Measurements from ENCODE around the gene FBXO27. TPM values are rescaled to one million over a fixed set of nuclear protein-coding genes. Genes with fewer than 3 reads are reported as not detected.

The FBXO27 gene
- total RNA-seq, 1 experiment from 2014 or later: 18.9 TPM

DNA sequence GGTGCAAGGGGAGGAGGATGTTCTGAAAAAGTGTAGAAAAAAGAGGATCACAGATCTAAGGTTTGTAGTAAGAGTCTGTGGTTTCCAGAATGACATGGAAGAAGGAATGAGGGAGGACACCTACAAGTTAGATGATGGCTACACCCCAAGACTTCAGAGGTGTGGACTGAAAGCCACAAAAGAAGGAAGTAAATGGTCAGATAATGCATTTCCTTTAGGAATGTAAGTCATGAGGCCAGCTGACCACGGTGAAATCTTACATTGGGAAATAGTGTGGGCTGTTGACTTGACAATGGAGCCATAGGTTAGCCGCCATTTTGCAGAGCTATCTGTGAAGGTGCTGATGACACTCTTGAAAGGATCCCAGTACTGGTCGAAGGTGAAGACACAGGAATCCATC, 25.3 kb upstream of the FBXO27 start (continued):
- TF ChIP-seq E2F4 (CRISPR knock-in tag; IDR thresholded peaks at IDR 0.05; ENCODE audit: borderline replicate concordance, low read depth): no peak
- TF ChIP-seq ELF4 (CRISPR knock-in tag; IDR thresholded peaks at IDR 0.05; ENCODE audit: low read depth): no peak
- no peak for TF ChIP-seq FOXP4 (CRISPR knock-in tag; IDR thresholded peaks at IDR 0.05)

- TF ChIP-seq FOXJ3 (CRISPR knock-in tag; IDR thresholded peaks at IDR 0.05; ENCODE audit: borderline replicate concordance) (no peak), ZBTB21 (CRISPR knock-in tag; IDR thresholded peaks at IDR 0.05; ENCODE audit: borderline replicate concordance) (no peak), MYBL2 (CRISPR knock-in tag; IDR thresholded peaks at IDR 0.05) (no peak), ZNF138 (CRISPR knock-in tag; conservative IDR thresholded peaks at IDR 0.05) (no peak), NR3C1 (CRISPR knock-in tag; conservative IDR thresholded peaks at IDR 0.05; ENCODE audit: low read depth) (no peak), HMGA2 (CRISPR knock-in tag; IDR thresholded peaks at IDR 0.05) (no peak), EMX1 (CRISPR knock-in tag; IDR thresholded peaks at IDR 0.05) (no peak), IRF1 (CRISPR knock-in tag; IDR thresholded peaks at IDR 0.05) (no peak), ZNF423 (CRISPR knock-in tag; IDR thresholded peaks at IDR 0.05) (no peak), ZNF219 (CRISPR knock-in tag; IDR thresholded peaks at IDR 0.05; ENCODE audit: borderline replicate concordance) (no peak), E2F4 (CRISPR knock-in tag; IDR thresholded peaks at IDR 0.05; ENCODE audit: borderline replicate concordance, low read depth) (no peak)
- TF ChIP-seq, protein P1, sequence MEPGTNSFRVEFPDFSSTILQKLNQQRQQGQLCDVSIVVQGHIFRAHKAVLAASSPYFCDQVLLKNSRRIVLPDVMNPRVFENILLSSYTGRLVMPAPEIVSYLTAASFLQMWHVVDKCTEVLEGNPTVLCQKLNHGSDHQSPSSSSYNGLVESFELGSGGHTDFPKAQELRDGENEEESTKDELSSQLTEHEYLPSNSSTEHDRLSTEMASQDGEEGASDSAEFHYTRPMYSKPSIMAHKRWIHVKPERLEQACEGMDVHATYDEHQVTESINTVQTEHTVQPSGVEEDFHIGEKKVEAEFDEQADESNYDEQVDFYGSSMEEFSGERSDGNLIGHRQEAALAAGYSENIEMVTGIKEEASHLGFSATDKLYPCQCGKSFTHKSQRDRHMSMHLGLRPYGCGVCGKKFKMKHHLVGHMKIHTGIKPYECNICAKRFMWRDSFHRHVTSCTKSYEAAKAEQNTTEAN (CRISPR knock-in tag; IDR thresholded peaks at IDR 0.05): no peak
- TF ChIP-seq, protein P2, sequence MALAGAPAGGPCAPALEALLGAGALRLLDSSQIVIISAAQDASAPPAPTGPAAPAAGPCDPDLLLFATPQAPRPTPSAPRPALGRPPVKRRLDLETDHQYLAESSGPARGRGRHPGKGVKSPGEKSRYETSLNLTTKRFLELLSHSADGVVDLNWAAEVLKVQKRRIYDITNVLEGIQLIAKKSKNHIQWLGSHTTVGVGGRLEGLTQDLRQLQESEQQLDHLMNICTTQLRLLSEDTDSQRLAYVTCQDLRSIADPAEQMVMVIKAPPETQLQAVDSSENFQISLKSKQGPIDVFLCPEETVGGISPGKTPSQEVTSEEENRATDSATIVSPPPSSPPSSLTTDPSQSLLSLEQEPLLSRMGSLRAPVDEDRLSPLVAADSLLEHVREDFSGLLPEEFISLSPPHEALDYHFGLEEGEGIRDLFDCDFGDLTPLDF (CRISPR knock-in tag; IDR thresholded peaks at IDR 0.05): no peak
- TF ChIP-seq, protein P3, sequence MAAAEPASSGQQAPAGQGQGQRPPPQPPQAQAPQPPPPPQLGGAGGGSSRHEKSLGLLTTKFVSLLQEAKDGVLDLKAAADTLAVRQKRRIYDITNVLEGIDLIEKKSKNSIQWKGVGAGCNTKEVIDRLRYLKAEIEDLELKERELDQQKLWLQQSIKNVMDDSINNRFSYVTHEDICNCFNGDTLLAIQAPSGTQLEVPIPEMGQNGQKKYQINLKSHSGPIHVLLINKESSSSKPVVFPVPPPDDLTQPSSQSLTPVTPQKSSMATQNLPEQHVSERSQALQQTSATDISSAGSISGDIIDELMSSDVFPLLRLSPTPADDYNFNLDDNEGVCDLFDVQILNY (CRISPR knock-in tag; IDR thresholded peaks at IDR 0.05): no peak
- TF ChIP-seq, protein P4, sequence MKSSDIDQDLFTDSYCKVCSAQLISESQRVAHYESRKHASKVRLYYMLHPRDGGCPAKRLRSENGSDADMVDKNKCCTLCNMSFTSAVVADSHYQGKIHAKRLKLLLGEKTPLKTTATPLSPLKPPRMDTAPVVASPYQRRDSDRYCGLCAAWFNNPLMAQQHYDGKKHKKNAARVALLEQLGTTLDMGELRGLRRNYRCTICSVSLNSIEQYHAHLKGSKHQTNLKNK (CRISPR knock-in tag; IDR thresholded peaks at IDR 0.05): no peak
- no peaks in the 10 kb centered on the region for H3K4me1 Mint-ChIP-seq
- peaks cover 8% of the 10 kb centered on the region for H3K27me3 Mint-ChIP-seq (ENCODE audit: low read depth)
- H3K4me3 Mint-ChIP-seq: no peak overlapping the region
- ChIA-PET POLR2A (no interaction called here), CTCF (interaction anchor here (0.7 to 1.2 kb wide), 3 partner anchors 92 to 274 kb away, joined by 3 read pairs; partner anchors contain the start of gene NCCRP1)
- H3K36me3 Mint-ChIP-seq: no peaks in the 10 kb centered on the region
- peaks cover 13% of the 10 kb centered on the region for H3K9me3 Mint-ChIP-seq
- no peak overlapping the region for H3K27ac Mint-ChIP-seq
- ATAC-seq (no peak), DNase-seq (ENCODE audit: low spot score) (no peak)
These were observed 21.7 kb upstream of the FBXO27 start for GRCh38 chr19:39054091-39054470.
